MM.1S (cell line): Measurements from ENCODE around the gene PLPP3.

Experiments
- DNase-seq: peaks from one replicate; pipeline ENCODE4 v3.0.0-alpha.2; 2015
- H2AFZ ChIP-seq: fragments of 300-600 bp; sonication (generic); 2 replicates; pipeline ENCODE4 v1.6.0; 2016; ENCODE audit warnings: antibody characterized with exemption, low read length
- H3F3A ChIP-seq: fragments of 300-600 bp; sonication (generic); 2 replicates; pipeline ENCODE4 v1.6.1; 2016; ENCODE audit warnings: mild to moderate bottlenecking, antibody characterized with exemption, low read length, moderate library complexity, mixed read lengths; ENCODE audit not compliant: insufficient read depth
- H3K27ac ChIP-seq: fragments of 300-600 bp; sonication (generic); 2 replicates; pipeline ENCODE4 v1.5.1; 2016; ENCODE audit warnings: mild to moderate bottlenecking, low read length
- H3K27me3 ChIP-seq: fragments of 300-600 bp; sonication (generic); replicated peaks from 2 replicates; pipeline ENCODE4 v1.6.0; 2016; ENCODE audit warnings: low read length; ENCODE audit not compliant: insufficient read depth
- H3K36me3 ChIP-seq: fragments of 300-600 bp; sonication (generic); replicated peaks from 2 replicates; pipeline ENCODE4 v1.6.1; 2016; ENCODE audit warnings: mild to moderate bottlenecking, low read length, mixed read lengths; ENCODE audit not compliant: insufficient read depth
- H3K4me1 ChIP-seq: fragments of 300-600 bp; sonication (generic); 2 replicates; pipeline ENCODE4 v1.6.1; 2016; ENCODE audit warnings: low read length, mixed read lengths
- H3K4me2 ChIP-seq: fragments of 300-600 bp; sonication (generic); 2 replicates; pipeline ENCODE4 v1.6.0; 2016; ENCODE audit warnings: low read depth, low read length
- H3K4me3 ChIP-seq: fragments of 300-600 bp; sonication (generic); 2 replicates; pipeline ENCODE4 v1.5.1; 2016; ENCODE audit warnings: low read length, mixed read lengths
- H3K79me2 ChIP-seq: fragments of 300-600 bp; sonication (generic); 2 replicates; pipeline ENCODE4 v1.6.1; 2016; ENCODE audit warnings: mixed run types, low read length, mixed read lengths
- H3K9ac ChIP-seq: fragments of 300-600 bp; sonication (generic); 2 replicates; pipeline ENCODE4 v1.6.1; 2016; ENCODE audit warnings: low read length, mixed read lengths
- H3K9me2 ChIP-seq: fragments of 300-600 bp; sonication (generic); replicated peaks from 2 replicates; pipeline ENCODE4 v1.6.1; 2016; ENCODE audit warnings: mild to moderate bottlenecking, low read length, mixed read lengths; ENCODE audit not compliant: insufficient read depth
- H3K9me3 ChIP-seq: fragments of 300-600 bp; sonication (generic); replicated peaks from 2 replicates; pipeline ENCODE4 v1.6.1; 2016; ENCODE audit warnings: mild to moderate bottlenecking, low read length, mixed read lengths; ENCODE audit not compliant: insufficient read depth
- H4K20me1 ChIP-seq: fragments of 300-600 bp; sonication (generic); 2 replicates; pipeline ENCODE4 v1.6.1; 2016; ENCODE audit warnings: mild to moderate bottlenecking, low read length, moderate library complexity, mixed read lengths; ENCODE audit not compliant: insufficient read depth
- EZH2 ChIP-seq: fragments of 300-600 bp; sonication (generic); optimal IDR thresholded peaks from 2 replicates; pipeline ENCODE3; 2017; ENCODE audit warnings: low read depth, mild to moderate bottlenecking, antibody characterized with exemption, low read length, mixed read lengths
- EZH2phosphoT487 ChIP-seq: fragments of 300-600 bp; sonication (generic); IDR thresholded peaks from 2 replicates; pipeline ENCODE4 v1.6.1; 2018; ENCODE audit warnings: antibody characterized with exemption, low read length
- TF ChIP-seq, protein P1 (sequence below): fragments of 300-600 bp; sonication (generic); IDR thresholded peaks from 2 replicates; pipeline ENCODE4 v1.5.1; 2016; ENCODE audit warnings: antibody characterized with exemption, low read length, mixed read lengths

The PLPP3 gene

DNA sequence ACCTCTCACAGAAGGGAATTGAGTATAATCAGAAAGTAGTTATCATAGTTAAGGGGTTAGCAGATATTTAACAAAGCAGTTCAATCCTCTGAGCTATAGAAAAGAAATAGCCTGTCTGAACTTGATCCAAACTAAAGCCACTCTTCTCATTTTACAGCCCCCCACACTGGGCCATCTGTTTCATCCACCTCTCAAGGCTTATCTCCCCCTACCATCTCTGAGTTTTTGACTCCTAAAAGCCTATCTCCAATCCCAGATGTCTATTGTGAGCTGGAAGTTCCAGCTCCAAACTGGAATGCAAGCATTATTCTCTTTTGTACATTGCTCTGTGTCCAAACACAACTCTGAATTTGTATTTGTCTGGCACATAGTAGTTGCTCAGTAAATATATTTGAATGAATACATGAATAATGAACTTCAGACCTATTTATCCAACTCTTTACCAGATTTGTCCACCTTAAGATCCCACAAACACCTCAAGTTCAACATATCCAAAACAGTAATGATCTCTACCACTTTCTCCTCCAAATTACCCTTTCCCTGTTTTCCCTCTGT, 98.1 kb downstream of the PLPP3 start:
- Histone ChIP-seq H2AFZ (no peak overlapping the region), H3K36me3 (no peaks in the 10 kb centered on the region), H3K4me3 (no peak overlapping the region), H3K79me2 (no peaks in the 10 kb centered on the region), H3F3A (no peaks in the 10 kb centered on the region), H3K9me3 (no peaks in the 10 kb centered on the region), H3K9me2 (no peaks in the 10 kb centered on the region), H4K20me1 (no peaks in the 10 kb centered on the region), H3K27me3 (no peaks in the 10 kb centered on the region), H3K9ac (no peak overlapping the region), H3K4me2 (no peak overlapping the region), H3K4me1 (no peaks in the 10 kb centered on the region), H3K27ac (no peak overlapping the region)
- TF ChIP-seq, protein P1, sequence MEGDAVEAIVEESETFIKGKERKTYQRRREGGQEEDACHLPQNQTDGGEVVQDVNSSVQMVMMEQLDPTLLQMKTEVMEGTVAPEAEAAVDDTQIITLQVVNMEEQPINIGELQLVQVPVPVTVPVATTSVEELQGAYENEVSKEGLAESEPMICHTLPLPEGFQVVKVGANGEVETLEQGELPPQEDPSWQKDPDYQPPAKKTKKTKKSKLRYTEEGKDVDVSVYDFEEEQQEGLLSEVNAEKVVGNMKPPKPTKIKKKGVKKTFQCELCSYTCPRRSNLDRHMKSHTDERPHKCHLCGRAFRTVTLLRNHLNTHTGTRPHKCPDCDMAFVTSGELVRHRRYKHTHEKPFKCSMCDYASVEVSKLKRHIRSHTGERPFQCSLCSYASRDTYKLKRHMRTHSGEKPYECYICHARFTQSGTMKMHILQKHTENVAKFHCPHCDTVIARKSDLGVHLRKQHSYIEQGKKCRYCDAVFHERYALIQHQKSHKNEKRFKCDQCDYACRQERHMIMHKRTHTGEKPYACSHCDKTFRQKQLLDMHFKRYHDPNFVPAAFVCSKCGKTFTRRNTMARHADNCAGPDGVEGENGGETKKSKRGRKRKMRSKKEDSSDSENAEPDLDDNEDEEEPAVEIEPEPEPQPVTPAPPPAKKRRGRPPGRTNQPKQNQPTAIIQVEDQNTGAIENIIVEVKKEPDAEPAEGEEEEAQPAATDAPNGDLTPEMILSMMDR: no peak
- TF ChIP-seq EZH2: no peak
- TF ChIP-seq EZH2phosphoT487: no peak
- DNase-seq: no peak

DNA sequence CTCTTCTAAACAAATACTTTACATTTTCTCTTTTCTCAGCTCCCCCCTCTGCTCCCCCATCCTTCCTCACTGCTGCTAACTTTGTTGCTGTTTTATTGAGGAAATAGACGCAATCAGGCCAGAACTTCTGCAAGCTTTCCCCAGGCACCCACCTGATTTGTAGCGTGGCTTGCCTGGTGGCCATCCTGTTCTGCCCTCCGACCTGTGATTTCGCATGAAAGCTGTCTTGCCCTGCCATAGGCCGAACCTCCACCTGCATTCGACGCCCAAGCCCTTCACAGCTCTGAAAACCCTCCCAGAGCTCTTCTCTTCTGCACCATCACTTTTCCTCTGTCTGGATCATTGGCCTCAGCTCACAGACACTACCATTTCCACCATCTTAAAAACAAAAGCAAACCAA, 100.6 kb downstream of the PLPP3 start:
- Histone ChIP-seq H3K4me2 (no peak overlapping the region), H3K27ac (no peak overlapping the region), H3K36me3 (no peaks in the 10 kb centered on the region), H3K79me2 (no peaks in the 10 kb centered on the region), H3K9me3 (no peaks in the 10 kb centered on the region), H3K27me3 (no peaks in the 10 kb centered on the region), H3K4me3 (no peak overlapping the region), H3K4me1 (no peaks in the 10 kb centered on the region), H3K9me2 (no peaks in the 10 kb centered on the region), H3K9ac (no peak overlapping the region), H3F3A (no peaks in the 10 kb centered on the region), H4K20me1 (no peaks in the 10 kb centered on the region), H2AFZ (no peak overlapping the region)
- TF ChIP-seq EZH2phosphoT487: no peak
- TF ChIP-seq, protein P1: no peak
- TF ChIP-seq EZH2: no peak
- DNase-seq: no peak

DNA sequence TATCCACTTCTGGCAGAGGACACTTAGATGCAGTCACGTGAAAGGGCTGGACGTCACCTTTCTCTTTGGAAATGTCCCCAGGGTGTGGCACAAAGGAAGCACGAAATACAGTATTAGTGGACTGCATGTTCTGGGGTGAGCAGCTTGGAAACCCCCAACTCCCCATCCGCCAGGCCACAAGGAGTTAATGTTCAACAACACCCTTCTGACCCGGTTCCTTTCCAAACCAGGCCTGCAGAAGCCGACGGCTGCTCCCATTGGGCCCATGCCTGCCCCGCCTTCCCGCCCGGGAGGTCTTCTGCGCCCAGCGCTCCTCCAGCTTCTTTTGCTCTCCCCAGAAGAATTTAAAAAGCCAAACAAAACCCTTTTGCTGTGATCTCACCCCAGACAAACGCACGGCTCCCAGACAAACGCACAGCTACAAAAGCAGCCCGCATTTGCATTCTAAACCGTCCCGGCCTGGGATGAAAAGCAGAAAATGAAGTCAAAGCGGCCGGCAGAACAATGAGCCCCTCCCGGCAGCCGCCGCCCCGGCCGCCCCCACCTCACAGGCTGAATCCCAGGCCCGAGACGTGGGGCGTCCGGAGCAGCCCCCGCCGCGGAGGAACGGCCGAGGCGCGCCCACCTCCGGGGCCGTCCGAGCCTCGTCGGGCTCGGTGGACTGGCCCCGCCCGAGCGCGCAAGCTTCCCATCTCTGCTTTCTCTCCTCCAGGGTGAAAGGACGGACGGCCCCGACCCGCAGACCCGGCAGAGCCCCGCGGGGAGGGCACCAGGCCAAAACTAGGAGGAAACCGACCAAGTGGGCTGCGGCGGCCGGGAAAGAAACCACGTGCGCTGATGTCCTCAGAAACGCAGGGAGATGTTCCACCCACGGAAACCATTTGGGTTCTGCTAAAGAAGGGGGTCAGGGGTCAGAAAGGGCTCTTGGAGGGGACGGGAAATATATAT, 101.9 kb downstream of the PLPP3 start:
- no peak for DNase-seq
- no peaks in the 10 kb centered on the region for H3F3A ChIP-seq
- no peaks in the 10 kb centered on the region for H3K27me3 ChIP-seq
- no peak overlapping the region for H2AFZ ChIP-seq
- H3K4me2 ChIP-seq: no peak overlapping the region
- TF ChIP-seq EZH2phosphoT487 (no peak), EZH2 (no peak)
- TF ChIP-seq, protein P1: no peak
- H3K4me1 ChIP-seq: no peaks in the 10 kb centered on the region
- no peak overlapping the region for H3K27ac ChIP-seq
- no peaks in the 10 kb centered on the region for H3K9me2 ChIP-seq
- H3K36me3 ChIP-seq: no peaks in the 10 kb centered on the region
- no peaks in the 10 kb centered on the region for H3K9me3 ChIP-seq
- H3K4me3 ChIP-seq: no peak overlapping the region
- H4K20me1 ChIP-seq: no peaks in the 10 kb centered on the region
- H3K9ac ChIP-seq: no peak overlapping the region
- no peaks in the 10 kb centered on the region for H3K79me2 ChIP-seq
